Measurements from ENCODE around the gene C17orf113.
A peak's percentile ranks its signal among the peaks of the same experiment; 100 is the strongest.
"Not testable (repeated sequence)": the region's sequence is repeated elsewhere in the genome, so short reads cannot be mapped to it uniquely, and the experiment has no call there.

C17orf113 gene

DNA sequence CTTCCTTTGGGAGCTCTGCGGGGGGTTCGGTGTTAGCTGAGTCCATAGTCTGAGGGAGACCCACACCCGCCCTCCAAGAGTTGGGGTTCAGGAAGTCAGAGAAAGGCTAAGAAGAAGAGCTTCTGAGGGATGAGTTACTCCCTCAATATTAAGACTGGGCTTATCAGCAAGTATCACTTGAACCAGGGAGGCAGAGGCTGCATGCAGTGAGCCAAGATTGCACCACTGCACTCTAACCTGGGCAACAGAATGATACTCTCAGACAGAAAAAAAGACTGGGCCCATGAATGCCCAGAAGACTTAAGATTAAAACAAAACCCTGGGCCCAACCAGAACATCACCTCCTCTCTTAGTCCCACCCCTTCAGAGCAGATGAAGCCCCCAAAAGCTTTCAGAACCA lies 24.5 kb downstream of the C17orf113 start:
- DNase-seq (ENCODE audit: extremely low read depth, low read depth) = no peak
- no peak overlapping the region for H3K4me3 ChIP-seq (replicated peaks; ENCODE audit: low read depth, low read length)
- TF ChIP-seq, protein P1, sequence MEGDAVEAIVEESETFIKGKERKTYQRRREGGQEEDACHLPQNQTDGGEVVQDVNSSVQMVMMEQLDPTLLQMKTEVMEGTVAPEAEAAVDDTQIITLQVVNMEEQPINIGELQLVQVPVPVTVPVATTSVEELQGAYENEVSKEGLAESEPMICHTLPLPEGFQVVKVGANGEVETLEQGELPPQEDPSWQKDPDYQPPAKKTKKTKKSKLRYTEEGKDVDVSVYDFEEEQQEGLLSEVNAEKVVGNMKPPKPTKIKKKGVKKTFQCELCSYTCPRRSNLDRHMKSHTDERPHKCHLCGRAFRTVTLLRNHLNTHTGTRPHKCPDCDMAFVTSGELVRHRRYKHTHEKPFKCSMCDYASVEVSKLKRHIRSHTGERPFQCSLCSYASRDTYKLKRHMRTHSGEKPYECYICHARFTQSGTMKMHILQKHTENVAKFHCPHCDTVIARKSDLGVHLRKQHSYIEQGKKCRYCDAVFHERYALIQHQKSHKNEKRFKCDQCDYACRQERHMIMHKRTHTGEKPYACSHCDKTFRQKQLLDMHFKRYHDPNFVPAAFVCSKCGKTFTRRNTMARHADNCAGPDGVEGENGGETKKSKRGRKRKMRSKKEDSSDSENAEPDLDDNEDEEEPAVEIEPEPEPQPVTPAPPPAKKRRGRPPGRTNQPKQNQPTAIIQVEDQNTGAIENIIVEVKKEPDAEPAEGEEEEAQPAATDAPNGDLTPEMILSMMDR (IDR thresholded peaks at IDR 0.05; ENCODE audit: low read depth, low read length, missing control alignments) = no peak

- no peak for DNase-seq (ENCODE audit: extremely low read depth, low read depth)
- H3K4me3 ChIP-seq (replicated peaks; ENCODE audit: low read depth, low read length) = no peak overlapping the region
- TF ChIP-seq, protein P1 (IDR thresholded peaks at IDR 0.05; ENCODE audit: low read depth, low read length, missing control alignments) = no peak
These were observed 25.2 kb downstream of the C17orf113 start for GRCh38 chr17:42025191-42025579.

DNA sequence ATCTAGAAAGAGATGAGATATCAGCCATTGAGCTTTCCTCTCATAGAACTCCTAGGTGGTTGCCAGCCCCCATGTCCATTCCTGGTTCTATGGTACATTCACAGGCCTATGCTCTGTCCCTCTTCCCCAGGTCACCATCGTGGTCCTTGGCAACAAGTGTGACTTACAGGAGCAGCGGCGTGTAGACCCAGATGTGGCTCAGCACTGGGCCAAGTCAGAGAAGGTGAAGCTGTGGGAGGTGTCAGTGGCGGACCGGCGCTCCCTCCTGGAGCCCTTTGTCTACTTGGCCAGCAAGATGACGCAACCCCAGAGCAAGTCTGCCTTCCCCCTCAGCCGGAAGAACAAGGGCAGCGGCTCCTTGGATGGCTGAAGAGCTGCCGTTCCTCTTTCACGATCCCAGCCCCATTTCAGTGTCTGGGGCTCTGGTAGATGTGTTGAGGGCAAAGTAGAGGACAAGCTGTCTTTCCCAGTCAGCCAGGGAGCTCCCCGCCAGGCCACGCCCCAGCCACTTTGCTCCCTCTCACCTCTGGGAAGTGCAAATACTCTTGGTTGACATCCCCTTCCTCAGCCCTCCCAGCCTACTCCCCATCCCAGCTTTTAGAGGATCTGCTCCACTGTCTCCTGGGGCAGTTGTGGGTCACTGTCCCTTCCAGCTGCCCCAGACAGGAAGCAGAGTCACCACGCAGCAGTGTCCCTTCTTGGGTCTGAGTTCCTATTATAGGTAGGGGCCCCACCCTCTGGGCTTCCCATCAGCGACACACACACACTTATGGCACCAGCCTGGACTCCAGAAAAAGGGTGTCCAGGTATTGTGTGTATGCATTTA lies 26.7 kb downstream of the C17orf113 start:
- TF ChIP-seq, protein P1 (IDR thresholded peaks at IDR 0.05; ENCODE audit: low read depth, low read length, missing control alignments) = no peak
- no peak overlapping the region for H3K4me3 ChIP-seq (replicated peaks; ENCODE audit: low read depth, low read length)
- no peak for DNase-seq (ENCODE audit: extremely low read depth, low read depth)

DNA sequence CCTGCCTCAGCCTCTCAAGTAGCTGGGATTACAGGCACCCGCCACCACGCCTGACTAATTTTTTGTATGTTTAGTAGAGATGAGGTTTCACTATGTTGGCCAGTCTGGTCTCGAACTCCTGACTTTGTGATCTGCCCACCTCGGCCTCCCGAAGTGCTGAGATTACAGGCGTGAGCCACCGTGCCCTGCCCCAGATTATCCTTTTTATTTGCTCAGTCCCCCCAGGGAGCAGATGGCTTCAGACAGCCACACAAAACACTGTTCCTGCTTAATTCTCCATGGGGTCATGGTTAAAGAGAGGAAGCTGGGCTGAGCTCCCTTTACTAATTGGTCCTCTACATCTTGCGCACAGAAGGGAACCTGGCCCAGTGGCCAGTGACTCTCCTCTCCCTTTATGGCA lies 29.6 kb downstream of the C17orf113 start:
- not testable (repeated sequence) for DNase-seq (ENCODE audit: extremely low read depth, low read depth)

GRCh38 chr17:42019509-42020404 lies 30.6 kb downstream of the C17orf113 start, which contains the start of gene NKIRAS2:
Gene NKIRAS2, plus strand, starts transcription at chr17:42020090. Its CDS starts 1,488 bp downstream, at chr17:42021578.
- TF ChIP-seq, protein P1 (IDR thresholded peaks at IDR 0.05; ENCODE audit: low read depth, low read length, missing control alignments) = peak; percentile 82
- peak within 1 kb of the TSS; percentile 76 for H3K4me3 ChIP-seq (replicated peaks; ENCODE audit: low read depth, low read length)
- DNase-seq (ENCODE audit: extremely low read depth, low read depth) = peak; percentile 27

More for the DNA sequence above, 29.6 kb downstream of the C17orf113 start:
- peak overlapping the region; percentile 76 for H3K4me3 ChIP-seq (replicated peaks; ENCODE audit: low read depth, low read length)

GRCh38 chr17:42018988-42019387 lies 31.4 kb downstream of the C17orf113 start:
- no peak overlapping the region for H3K4me3 ChIP-seq (replicated peaks; ENCODE audit: low read depth, low read length)
- TF ChIP-seq, protein P1 (IDR thresholded peaks at IDR 0.05; ENCODE audit: low read depth, low read length, missing control alignments) = no peak
- DNase-seq (ENCODE audit: extremely low read depth, low read depth) = no peak

DNA sequence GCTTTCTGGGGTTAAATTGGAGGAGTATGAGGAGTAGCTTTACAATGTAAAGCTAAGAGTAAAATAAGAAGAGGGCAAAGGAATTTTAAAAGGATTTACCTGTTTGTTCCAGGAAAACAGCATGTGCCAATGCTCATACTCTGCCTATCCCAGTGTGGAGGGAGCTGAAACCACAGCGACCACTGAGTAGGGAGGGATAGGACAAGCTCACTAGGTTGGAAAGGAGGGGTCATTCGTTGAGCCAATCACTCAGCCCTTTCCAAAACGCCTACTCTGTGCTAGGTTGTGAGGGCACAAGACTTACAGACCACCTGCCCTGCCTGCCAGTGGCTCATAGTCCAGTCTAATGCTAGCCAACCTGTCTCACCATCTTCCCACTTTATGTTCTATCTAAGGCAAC lies 32.1 kb downstream of the C17orf113 start:
- DNase-seq (ENCODE audit: extremely low read depth, low read depth) = no peak
- H3K4me3 ChIP-seq (replicated peaks; ENCODE audit: low read depth, low read length) = peak overlapping the region; percentile 84
- TF ChIP-seq, protein P1 (IDR thresholded peaks at IDR 0.05; ENCODE audit: low read depth, low read length, missing control alignments) = no peak
